Activated CD4-positive, CD25-positive, alpha-beta regulatory T cell treated with anti-CD3 and anti-CD28 coated beads, Interleukin-2, amount 50 U/mL, for 16 hours (primary cell): ENCODE data around the gene PCDHA2.
"Not testable (repeated sequence)": the region's sequence is repeated elsewhere in the genome, so short reads cannot be mapped to it uniquely, and the experiment has no call there.

ENCODE experiments used
- DNase-seq: peaks from one replicate; pipeline ENCODE4 v3.0.0-alpha.2; 2020; ENCODE audit warnings: low read depth, low spot score

Gene PCDHA2

DNA sequence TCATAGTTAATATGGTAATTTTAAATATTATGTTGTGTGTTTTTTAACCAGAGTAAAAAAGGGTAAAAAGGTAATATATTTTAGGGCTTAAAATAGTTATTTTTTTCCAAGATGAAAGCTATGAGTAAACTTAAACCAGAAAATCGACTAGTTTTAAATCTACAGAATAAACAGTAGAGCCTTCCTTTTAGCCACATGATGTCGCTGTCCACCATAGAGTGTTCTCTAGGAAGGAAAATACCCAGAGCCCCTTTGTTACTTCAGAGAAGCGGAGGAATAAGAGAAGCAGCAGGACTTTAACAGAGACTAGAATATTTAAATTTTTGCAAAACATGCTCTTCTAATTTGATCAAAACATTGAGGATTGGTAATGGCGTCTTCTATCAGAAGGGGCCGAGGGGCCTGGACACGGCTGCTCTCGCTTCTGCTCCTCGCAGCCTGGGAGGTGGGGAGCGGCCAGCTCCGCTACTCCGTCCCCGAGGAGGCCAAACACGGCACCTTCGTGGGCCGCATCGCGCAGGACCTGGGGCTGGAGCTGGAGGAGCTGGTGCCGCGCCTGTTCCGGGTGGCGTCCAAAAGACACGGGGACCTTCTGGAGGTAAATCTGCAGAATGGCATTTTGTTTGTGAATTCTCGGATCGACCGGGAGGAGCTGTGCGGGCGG is at the start of gene PCDHA2:
PCDHA2 (plus strand) TSS at position 258 of the 664 bp plus-strand sequence.
- no peak for DNase-seq

DNA sequence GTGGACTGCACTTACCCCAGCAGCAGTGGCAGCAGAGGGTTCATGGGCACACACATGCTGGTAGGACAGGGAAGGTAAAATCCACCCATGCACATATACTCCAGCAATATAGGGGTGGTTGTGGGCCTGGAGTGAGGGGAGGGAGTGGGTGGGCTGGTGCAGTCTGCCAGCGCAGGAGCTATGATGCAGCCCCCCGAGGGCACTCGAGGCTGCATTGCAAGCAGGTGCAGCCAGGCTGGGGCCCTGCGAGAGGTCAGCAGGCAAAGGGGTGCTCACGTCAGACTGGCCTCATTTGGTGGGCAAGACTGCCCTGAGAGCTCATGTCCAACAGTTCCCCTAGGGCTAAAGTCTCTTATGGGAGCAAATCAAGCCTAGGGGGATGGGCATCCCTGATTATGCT is 41.1 kb upstream of the PCDHA2 start:
- no peak for DNase-seq

DNA sequence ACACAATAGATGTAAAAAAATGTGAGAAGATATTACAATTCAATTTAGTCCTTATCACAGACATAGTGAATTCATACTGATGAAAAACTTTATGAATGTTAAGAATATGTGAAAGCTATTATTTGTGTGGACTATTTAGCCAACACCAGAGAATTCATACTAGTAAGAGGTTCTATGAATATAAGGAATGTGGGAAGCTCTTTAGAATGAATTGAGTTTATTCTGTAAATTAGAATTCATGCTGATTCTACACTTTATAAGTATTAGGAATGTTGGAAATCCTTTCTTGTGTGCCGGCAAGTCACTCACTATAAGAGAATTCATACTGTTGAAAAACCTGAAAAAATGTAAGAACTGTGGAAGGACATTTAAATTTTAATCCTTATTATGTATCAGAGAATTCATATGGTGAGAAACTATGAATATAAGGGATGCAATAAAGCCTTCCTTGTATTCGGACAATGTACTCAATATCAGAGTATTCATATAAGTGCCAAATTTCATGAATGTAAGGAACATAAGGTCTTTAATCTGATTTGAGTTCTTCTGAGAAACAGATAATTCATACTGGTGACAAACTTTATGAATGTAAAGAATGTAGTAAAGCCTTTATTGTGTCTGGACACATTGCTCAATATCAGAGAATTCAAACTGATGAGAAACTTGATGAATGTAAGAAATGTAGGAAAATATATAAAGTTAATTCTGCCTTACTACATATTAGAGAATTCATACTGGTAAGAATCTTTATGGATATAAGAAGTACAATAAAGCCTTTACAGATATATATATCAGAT is 30.3 kb upstream of the PCDHA2 start:
- no peak for DNase-seq

DNA sequence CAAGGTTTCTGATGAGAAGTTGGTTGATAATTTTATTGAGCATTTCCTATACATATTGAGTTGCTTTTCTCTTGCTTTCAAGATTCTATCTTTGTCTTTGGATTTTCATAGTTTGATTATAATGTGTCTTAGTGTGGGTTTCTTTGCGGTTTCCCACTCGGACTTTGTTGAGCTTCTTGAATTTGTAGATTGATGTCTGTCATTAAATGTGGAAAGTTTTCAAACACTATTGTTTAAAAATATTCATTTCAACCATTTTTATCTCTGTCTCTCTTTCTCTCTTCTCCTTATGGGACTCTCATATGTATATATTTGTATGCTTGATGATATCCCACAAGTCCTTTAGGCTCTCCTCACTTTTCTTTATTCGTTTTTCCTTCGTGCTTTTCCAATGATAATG is 27.2 kb upstream of the PCDHA2 start:
- no peak for DNase-seq

GRCh38 chr5:140780512-140780911 is 14.1 kb upstream of the PCDHA2 start:
- no peak for DNase-seq

DNA sequence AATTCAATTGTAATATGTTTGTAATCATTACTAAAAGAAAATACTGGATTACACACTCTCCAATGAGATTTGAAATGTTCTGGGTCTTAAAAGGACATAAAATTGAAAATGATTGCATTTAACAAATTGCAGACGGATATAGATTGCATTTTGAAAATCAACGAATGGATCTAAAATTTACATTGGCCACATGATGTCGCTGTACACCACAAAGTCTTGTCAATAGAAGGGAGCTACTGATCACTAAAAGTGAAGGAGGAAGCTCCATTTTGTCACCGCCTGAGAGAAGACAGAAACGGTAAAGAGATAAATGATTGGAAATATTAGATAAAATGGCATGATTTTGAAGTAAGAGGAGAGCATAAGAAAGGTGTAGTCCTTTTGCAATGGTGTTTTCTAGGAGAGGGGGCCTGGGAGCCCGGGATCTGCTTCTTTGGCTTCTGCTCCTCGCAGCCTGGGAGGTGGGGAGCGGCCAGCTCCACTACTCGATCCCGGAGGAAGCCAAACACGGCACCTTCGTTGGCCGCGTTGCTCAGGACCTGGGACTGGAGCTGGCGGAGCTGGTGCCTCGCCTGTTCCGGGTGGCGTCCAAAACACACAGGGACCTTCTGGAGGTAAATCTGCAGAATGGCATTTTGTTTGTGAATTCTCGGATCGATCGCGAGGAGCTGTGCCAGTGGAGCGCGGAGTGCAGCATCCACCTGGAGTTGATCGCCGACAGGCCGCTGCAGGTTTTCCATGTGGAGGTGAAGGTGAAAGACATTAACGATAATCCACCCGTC is 8.6 kb upstream of the PCDHA2 start, which contains the start of gene PCDHA1:
PCDHA1 (plus strand) TSS at position 236 of the 782 bp plus-strand sequence.
- no peak for DNase-seq

DNA sequence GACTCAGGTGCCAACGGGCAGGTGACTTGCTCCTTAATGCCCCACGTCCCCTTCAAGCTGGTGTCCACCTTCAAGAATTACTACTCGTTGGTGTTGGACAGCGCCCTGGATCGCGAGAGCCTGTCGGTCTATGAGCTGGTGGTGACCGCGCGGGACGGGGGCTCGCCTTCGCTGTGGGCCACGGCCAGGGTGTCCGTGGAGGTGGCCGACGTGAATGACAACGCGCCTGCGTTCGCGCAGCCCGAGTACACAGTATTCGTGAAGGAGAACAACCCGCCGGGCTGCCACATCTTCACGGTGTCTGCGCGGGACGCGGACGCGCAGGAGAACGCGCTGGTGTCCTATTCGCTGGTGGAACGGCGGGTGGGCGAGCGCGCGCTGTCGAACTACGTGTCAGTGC is 7.2 kb upstream of the PCDHA2 start:
- DNase-seq = not testable (repeated sequence)

GRCh38 chr5:140787849-140788504 is 6.7 kb upstream of the PCDHA2 start:
- not testable (repeated sequence) for DNase-seq

DNA sequence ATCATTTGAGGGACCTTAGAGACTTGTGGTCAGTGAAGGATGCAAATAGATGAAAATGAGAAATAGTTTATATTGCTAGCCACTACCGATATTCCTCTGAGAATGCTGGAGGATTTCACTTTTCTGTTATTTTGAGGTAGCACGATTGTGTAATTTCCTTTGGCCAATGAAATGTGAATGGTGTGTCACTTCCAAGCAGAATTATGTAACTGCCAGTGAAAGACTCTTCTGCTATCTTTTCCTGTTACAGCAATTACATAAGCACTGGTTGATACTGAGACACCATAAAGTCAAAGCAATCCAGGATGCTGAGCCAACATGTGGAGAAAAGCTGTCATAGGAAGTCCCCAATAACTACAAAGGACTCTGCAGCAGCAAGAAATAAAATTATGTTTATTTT is 3.6 kb upstream of the PCDHA2 start:
- DNase-seq = no peak

DNA sequence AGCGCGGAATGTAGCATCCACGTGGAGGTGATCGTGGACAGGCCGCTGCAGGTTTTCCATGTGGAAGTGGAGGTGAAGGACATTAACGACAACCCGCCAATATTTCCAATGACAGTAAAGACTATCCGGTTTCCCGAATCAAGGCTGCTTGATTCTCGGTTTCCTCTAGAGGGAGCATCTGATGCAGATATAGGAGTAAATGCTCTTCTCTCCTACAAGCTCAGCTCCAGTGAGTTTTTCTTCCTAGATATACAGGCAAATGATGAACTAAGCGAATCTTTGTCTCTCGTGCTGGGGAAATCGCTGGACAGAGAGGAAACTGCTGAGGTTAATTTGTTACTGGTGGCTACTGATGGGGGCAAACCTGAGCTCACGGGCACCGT is 598 bp downstream of the PCDHA2 start:
- no peak for DNase-seq

DNA sequence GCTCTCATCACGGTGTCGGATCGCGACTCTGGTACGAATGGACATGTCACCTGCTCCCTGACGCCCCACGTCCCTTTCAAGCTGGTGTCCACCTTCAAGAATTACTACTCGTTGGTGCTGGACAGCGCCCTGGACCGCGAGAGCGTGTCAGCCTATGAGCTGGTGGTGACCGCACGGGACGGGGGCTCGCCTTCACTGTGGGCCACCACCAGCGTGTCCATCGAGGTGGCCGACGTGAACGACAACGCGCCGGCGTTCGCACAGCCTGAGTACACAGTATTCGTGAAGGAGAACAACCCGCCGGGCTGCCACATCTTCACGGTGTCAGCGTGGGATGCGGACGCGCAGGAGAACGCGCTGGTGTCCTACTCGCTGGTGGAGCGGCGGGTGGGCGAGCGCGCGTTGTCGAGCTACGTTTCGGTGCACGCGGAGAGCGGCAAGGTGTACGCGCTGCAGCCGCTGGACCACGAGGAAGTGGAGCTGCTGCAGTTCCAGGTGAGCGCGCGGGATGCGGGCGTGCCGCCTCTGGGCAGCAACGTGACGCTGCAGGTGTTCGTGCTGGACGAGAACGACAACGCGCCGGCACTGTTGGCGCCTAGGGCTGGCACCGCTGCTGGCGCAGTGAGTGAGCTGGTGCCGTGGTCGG is 1.5 kb downstream of the PCDHA2 start:
- DNase-seq = not testable (repeated sequence)

DNA sequence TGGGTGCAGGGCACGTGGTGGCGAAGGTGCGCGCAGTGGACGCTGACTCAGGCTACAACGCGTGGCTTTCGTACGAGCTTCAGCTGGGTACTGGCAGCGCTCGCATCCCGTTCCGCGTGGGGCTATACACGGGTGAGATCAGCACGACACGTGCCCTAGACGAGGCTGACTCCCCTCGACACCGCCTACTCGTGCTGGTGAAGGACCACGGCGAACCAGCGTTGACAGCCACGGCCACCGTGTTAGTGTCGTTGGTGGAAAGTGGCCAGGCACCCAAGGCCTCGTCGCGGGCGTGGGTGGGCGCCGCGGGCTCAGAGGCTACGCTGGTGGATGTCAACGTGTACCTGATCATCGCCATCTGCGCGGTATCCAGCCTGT is 2.1 kb downstream of the PCDHA2 start:
- DNase-seq = no peak

DNA sequence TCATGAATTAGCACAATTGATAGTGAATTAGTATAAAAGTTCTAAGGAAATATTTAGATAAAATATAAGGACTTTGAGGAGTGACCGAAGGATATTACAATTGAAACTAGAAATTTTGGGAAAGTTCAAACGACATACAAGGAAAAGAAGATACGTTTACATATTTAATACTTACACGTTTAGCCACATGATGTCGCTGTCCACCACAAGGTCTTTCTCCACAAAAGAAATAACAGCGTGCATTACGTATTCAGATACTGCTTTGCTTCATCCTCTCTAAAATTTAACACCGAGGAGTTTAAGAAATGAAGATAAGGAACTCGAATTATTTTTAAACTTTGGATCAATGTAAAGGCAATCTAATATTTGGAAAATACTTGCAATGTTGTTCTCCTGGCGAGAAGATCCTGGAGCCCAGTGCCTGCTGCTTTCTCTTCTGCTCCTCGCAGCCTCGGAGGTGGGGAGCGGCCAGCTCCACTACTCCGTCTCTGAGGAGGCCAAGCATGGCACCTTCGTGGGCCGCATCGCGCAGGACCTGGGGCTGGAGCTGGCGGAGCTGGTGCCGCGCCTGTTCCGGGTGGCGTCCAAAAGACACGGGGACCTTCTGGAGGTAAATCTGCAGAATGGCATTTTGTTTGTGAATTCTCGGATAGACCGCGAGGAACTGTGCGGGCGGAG is 6.3 kb downstream of the PCDHA2 start, which contains the start of gene PCDHA3:
PCDHA3 (plus strand) TSS at position 242 of the 678 bp plus-strand sequence.
- no peak for DNase-seq

DNA sequence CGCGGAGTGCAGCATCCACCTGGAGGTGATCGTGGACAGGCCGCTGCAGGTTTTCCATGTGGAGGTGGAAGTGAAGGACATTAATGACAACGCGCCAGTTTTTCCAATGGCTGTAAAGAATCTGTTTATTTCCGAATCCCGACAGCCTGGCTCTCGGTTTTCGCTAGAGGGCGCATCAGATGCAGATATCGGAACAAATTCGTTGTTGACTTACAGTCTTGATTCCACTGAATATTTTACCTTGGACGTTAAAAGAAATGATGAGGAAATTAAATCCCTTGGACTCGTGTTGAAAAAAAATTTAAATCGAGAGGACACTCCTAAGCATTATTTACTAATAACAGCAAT is 6.8 kb downstream of the PCDHA2 start:
- DNase-seq = no peak

- not testable (repeated sequence) for DNase-seq
These were observed 7.7 kb downstream of the PCDHA2 start for GRCh38 chr5:140802381-140802780.

GRCh38 chr5:140802781-140803271 is 8.2 kb downstream of the PCDHA2 start:
- DNase-seq = no peak

- no peak for DNase-seq
These were observed 12.5 kb downstream of the PCDHA2 start, which contains the start of gene PCDHA4 for GRCh38 chr5:140806834-140807775. Gene PCDHA4, plus strand, starts transcription at chr5:140807068.

DNA sequence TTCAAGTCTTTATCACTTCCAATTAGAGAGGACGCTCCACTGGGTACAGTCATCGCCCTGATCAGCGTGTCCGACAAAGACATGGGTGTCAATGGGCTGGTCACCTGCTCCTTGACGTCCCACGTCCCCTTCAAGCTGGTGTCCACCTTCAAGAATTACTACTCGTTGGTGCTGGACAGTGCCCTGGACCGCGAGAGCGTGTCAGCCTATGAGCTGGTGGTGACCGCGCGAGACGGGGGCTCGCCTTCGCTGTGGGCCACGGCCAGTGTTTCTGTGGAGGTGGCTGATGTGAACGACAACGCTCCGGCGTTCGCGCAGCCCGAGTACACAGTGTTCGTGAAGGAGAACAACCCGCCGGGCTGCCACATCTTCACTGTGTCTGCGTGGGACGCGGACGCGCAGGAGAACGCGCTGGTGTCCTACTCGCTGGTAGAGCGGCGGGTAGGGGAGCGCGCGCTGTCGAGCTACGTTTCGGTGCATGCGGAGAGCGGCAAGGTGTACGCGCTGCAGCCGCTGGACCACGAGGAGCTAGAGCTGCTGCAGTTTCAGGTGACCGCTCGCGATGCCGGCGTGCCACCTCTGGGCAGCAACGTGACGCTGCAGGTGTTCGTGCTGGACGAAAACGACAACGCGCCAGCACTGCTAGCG is 13.7 kb downstream of the PCDHA2 start:
- not testable (repeated sequence) for DNase-seq

- DNase-seq = no peak
These were observed 14.2 kb downstream of the PCDHA2 start for GRCh38 chr5:140808889-140809291.
